Spleen (tissue), 11 donors: ENCODE measurements around the gene HORMAD2. TPM values are rescaled to one million over a fixed set of nuclear protein-coding genes. Genes with fewer than 3 reads are reported as not detected.
A peak's percentile ranks its signal among the peaks of the same experiment; 100 is the strongest.

Experiments
- DNase-seq: peaks from one replicate; pipeline ENCODE4 v3.0.0-alpha.2; 2020
- H3K27ac ChIP-seq, 8 donors: fragments of 200-600 bp; sonication (generic) in 7 of 8; 1 replicate in 4 of 8; 2 replicates in 4 of 8; pipeline versions ENCODE4 v1.5.0 to v1.8.0; 2016 to 2021; ENCODE audit warnings: inconsistent platforms in 4 of 8, mild to moderate bottlenecking in 4 of 8, moderate library complexity in 1 of 8
- H3K27me3 ChIP-seq, 7 donors: fragments of 200-600 bp; sonication (generic) in 6 of 7; replicated peaks in 1 of 7; 1 replicate in 4 of 7; 2 replicates in 3 of 7; pipeline versions ENCODE4 v1.5.0 to v1.8.0; 2016 to 2021; ENCODE audit warnings: inconsistent platforms in 3 of 7, mild to moderate bottlenecking in 1 of 7
- H3K36me3 ChIP-seq, 6 donors: fragments of 200-600 bp; sonication (generic) in 5 of 6; 1 replicate in 4 of 6; 2 replicates in 2 of 6; pipeline versions ENCODE4 v1.5.0 to v1.8.0; 2016 to 2021; ENCODE audit warnings: inconsistent platforms in 2 of 6
- H3K4me1 ChIP-seq, 6 donors: fragments of 200-600 bp; sonication (generic) in 5 of 6; 1 replicate in 3 of 6; 2 replicates in 3 of 6; pipeline versions ENCODE4 v1.5.0 to v1.8.0; 2016 to 2021; ENCODE audit warnings: inconsistent platforms in 3 of 6
- H3K4me3 ChIP-seq, 8 donors: fragments of 200-600 bp; sonication (generic) in 7 of 8; 1 replicate in 4 of 8; 2 replicates in 4 of 8; pipeline versions ENCODE4 v1.5.0 to v1.8.0; 2016 to 2021; ENCODE audit warnings: inconsistent platforms in 4 of 8, mild to moderate bottlenecking in 4 of 8, moderate library complexity in 2 of 8
- H3K9me3 ChIP-seq, 8 donors: fragments of 200-600 bp; sonication (generic) in 7 of 8; 1 replicate in 4 of 8; 2 replicates in 4 of 8; pipeline versions ENCODE4 v1.5.0 to v1.8.0; 2016 to 2021; ENCODE audit warnings: inconsistent platforms in 4 of 8
- POLR2A ChIP-seq, 3 donors: fragments of 450-650 bp; IDR thresholded peaks; one replicate each; pipeline ENCODE4 v1.5.1; 2017; ENCODE audit warnings: antibody characterized with exemption in 3 of 3, mild to moderate bottlenecking in 1 of 3
- POLR2AphosphoS5 ChIP-seq, 3 donors: sonication (generic); formaldehyde crosslinking; IDR thresholded peaks; one replicate each; pipeline ENCODE4 v1.5.1; 2017; ENCODE audit warnings: antibody characterized with exemption in 3 of 3
- WGBS, 5 donors: extraction: QIAGEN DNeasy Blood & Tissue Kit in 3 of 5; methylation state at CpG; one replicate each; pipeline versions ENCODE4 v1.1.5 to v1.1.7; 2013 to 2018; 5-methylcytosine and 5-hydroxymethylcytosine counted together
- intact Hi-C: fragments of 100-400 bp; cut with DNase I; formaldehyde crosslinking; loops from one replicate; pipeline ENCODE4 v1.15.0; 2023; ENCODE audit warnings: low total_unique reads
- polyA plus RNA-seq, 3 donors: library from polyadenylated mRNA; stranded (reverse); fragments of 200-250 nt; gene quantifications; one replicate each; pipeline ENCODE4 v1.2.1, GENCODE V29; 2013
- total RNA-seq, 7 donors: library from RNA; depleted of rRNA in 3 of 7; stranded (reverse); fragments of >200 nt in 3 of 7; fragmentation: NEBNext Ultra II Directional in 4 of 7; extraction: Animal tissue kit (Norgen Biotek cat#: 25700) in 4 of 7; gene quantifications; one replicate each; pipeline versions ENCODE4 v1.1.0 to v1.2.1, GENCODE V29; 2016 to 2021
- TF ChIP-seq, protein P1 (sequence below), 11 experiments: fragments of 200-600 bp in 7 of 11; fragments of 450-650 bp in 4 of 11; sonication (generic) in 4 of 11; IDR thresholded peaks in 8 of 11; conservative IDR thresholded peaks in 3 of 11; 1 replicate in 7 of 11; 2 replicates in 4 of 11; pipeline versions ENCODE4 v1.4.0 to v1.8.0; 2016 to 2021; ENCODE audit warnings: antibody characterized with exemption in 11 of 11, inconsistent platforms in 4 of 11, mild to moderate bottlenecking in 1 of 11
- donor health status: healthy with polysubstance abuse.
- donor health status: DM: no; HTN: no; CAD: no; lungs with moderate emphysema.
- donor health status: DM: no; HTN: no; CAD: no.
- donor health status: Bipolar disorder and iron deficiency.
- donor health status: healthy.
- donor health status: DM: no; HTN: no; CAD: no.
- donor health status: DM: yes; HTN: yes; CAD: no.

HORMAD2 gene
- total and polyA plus RNA-seq, 10 donors, result not detected

DNA sequence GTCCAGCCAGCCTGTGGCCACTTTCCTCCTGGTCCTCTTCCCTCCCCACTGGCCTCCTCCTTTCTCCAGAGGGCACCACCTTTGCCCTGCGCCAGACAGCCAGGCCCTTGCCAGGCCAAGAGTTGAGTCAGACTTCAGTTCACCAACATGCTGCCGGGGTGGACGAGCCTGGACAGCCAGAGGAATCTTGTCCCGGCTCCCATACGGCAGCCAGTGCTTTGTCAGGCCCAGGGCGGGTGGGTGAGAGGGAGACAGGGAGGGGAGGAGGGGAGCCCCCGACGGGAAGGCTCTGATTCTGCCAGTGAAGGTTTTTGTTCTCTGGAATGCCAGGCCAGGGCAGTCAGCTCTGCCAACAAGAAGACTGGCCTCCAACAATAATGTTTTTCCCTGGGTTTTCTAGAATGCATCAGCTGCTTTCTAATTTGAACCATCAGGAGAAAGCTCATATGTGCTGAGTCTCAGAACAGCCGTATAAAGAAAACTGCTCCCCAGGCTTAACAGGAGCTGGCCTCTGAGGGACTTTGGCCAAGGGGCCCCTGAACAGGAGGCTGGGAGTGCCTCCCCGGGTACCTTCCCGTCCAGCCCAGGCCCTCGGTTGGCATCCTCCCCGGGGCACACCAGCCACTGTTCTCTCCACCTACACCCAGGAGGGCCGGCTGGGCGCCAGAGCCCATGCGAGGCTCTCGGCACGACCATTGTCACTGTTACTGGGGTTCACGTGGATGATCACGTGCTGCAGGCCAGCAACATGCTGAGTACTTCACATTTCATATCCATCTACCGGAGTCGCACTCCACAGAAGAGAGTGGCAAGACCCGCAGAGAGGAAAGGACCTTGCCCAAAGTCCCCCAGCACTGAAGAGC is 137.7 kb downstream of the HORMAD2 start:
- Histone ChIP-seq H3K9me3 (no peaks in the 10 kb centered on the region), H3K36me3 (no peaks in the 10 kb centered on the region), H3K27me3 (no peaks in the 10 kb centered on the region), H3K4me1 (peaks cover 11 to 57% (median 38%) of the 10 kb centered on the region in 6 donors), H3K27ac (no peak overlapping the region), H3K4me3 (no peak overlapping the region)
- TF ChIP-seq, protein P1, sequence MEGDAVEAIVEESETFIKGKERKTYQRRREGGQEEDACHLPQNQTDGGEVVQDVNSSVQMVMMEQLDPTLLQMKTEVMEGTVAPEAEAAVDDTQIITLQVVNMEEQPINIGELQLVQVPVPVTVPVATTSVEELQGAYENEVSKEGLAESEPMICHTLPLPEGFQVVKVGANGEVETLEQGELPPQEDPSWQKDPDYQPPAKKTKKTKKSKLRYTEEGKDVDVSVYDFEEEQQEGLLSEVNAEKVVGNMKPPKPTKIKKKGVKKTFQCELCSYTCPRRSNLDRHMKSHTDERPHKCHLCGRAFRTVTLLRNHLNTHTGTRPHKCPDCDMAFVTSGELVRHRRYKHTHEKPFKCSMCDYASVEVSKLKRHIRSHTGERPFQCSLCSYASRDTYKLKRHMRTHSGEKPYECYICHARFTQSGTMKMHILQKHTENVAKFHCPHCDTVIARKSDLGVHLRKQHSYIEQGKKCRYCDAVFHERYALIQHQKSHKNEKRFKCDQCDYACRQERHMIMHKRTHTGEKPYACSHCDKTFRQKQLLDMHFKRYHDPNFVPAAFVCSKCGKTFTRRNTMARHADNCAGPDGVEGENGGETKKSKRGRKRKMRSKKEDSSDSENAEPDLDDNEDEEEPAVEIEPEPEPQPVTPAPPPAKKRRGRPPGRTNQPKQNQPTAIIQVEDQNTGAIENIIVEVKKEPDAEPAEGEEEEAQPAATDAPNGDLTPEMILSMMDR (IDR thresholded peaks at IDR 0.05 in 8 of 11, conservative IDR thresholded peaks at IDR 0.05 in 3 of 11), result no peak
- no peak for TF ChIP-seq POLR2A (IDR thresholded peaks at IDR 0.05)
- TF ChIP-seq POLR2AphosphoS5 (IDR thresholded peaks at IDR 0.05), result no peak
- 88 to 94% (median 91%) methylated on average over 14 to 23 of the region's 23 CpGs for WGBS, 5 donors
- intact Hi-C loops, result no loop called here
- DNase-seq, result no peak

DNA sequence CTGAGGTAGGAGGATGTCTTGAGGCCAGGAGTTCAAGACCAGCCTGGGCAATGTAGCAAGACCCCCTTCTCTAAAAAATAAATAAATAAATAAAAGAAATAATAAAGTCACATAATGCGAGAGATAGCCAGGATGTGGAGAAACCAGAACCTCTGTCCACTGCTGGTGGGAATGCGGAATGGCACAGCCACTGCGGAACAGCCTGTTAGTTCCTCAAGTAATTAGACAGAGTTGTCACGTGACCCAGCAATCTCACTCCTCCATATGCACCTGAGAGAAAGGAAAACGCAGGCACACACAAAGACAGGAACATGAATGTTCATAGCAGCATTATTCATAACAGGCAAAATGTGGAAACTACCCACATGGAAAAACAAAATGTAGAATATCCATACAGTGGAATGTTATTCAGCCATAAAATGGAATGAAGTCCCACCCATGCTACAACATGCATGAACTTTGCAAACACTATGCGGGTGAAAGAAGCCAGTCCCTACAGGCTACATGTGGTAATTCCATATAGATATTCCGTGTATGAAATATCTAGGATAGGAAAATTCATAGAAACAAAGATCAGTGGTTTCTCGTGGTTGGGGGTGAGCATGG is 138.9 kb downstream of the HORMAD2 start:
- H3K27ac ChIP-seq, result no peak overlapping the region
- H3K27me3 ChIP-seq, result no peaks in the 10 kb centered on the region
- peaks cover 8 to 57% (median 36%) of the 10 kb centered on the region in 6 donors for H3K4me1 ChIP-seq
- intact Hi-C loops, result no loop called here
- no peaks in the 10 kb centered on the region for H3K36me3 ChIP-seq
- H3K4me3 ChIP-seq, result no peak overlapping the region
- H3K9me3 ChIP-seq, result no peaks in the 10 kb centered on the region
- no peak for DNase-seq
- TF ChIP-seq POLR2AphosphoS5 (IDR thresholded peaks at IDR 0.05), result no peak
- TF ChIP-seq, protein P1 (IDR thresholded peaks at IDR 0.05 in 8 of 11, conservative IDR thresholded peaks at IDR 0.05 in 3 of 11), result no peak
- 79 to 95% (median 90%) methylated on average over 8 of the region's 8 CpGs for WGBS, 5 donors

DNA sequence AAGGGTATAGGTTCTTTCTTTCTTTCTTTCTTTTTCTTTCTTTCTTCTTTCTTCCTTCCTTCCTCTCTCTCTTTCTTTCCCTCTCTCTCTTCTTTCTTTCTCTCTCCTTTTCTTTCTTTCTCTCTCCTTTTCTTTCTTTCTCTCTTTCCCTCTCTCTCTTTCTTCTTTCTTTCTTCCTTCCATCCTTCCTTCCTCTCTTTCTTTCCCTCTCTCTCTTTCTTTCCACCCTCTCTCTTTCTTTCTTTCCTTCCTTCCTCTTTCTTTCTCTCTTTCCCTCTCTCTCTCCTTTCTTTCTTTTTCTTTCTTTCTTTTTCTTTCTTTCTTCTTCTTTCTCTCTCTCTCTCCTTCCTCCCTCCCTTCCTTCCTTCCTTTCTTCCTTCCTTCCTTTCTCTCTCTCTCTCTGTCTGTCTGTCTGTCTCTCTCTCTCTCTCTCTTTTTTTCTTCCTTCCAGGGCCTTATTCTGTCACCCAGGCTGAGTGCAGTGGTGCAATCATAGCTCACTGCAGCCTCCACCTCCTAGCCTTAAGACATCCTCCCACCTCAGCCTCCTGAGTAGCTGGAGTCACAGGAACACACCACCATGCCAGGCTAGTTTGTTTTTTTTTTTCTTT is 139.5 kb downstream of the HORMAD2 start:
- H3K4me3 ChIP-seq, result no peak overlapping the region
- no peak for DNase-seq
- no peaks in the 10 kb centered on the region for H3K36me3 ChIP-seq
- intact Hi-C loops, result no loop called here
- H3K4me1 ChIP-seq, result peaks cover 8 to 58% (median 42%) of the 10 kb centered on the region in 6 donors
- no peaks in the 10 kb centered on the region for H3K27me3 ChIP-seq
- H3K9me3 ChIP-seq, result no peaks in the 10 kb centered on the region
- H3K27ac ChIP-seq, result peak overlapping the region in 3 of 8 donors; percentile 37 to 77 (median 75)
- TF ChIP-seq, protein P1 (IDR thresholded peaks at IDR 0.05 in 8 of 11, conservative IDR thresholded peaks at IDR 0.05 in 3 of 11), result no peak
- TF ChIP-seq POLR2AphosphoS5 (IDR thresholded peaks at IDR 0.05), result no peak
- TF ChIP-seq POLR2A (IDR thresholded peaks at IDR 0.05), result no peak
